ENCODE results near the gene STK10.

GRCh38 chr5:171999100-171999499, 188.9 kb downstream of the STK10 start:
- TF ChIP-seq CTCF (IDR thresholded peaks at IDR 0.05) (no peak), POLR2A (IDR thresholded peaks at IDR 0.05) (no peak), POLR2AphosphoS5 (IDR thresholded peaks at IDR 0.05) (no peak)

All from breast epithelium (tissue), 3 donors.